MCF 10A (cell line): ENCODE measurements around the gene NMNAT1. TPM values are rescaled to one million over a fixed set of nuclear protein-coding genes. Genes with fewer than 3 reads are reported as not detected.
A peak's percentile ranks its signal among the peaks of the same experiment; 100 is the strongest.

Source experiments
- BruUV-seq: library from RNA; stranded (reverse); fragments of 400-500 nt; replicated peaks from 2 replicates; lab custom pipeline; 2021; lab: Mats Ljungman, UMichigan
- CTCF ChIA-PET: fragments of 300-600 bp; sonication (Branson Sonifier 250); formaldehyde crosslinking; extraction: SDS; loops from one replicate; lab custom pipeline; 2021; ENCODE audit warnings: antibody characterized with exemption, inconsistent platforms; lab: Yijun Ruan, JAX
- POLR2A ChIA-PET: fragments of 300-600, 350-650 bp; sonication (Branson Sonifier 250); formaldehyde crosslinking; extraction: SDS; loops from one replicate; lab custom pipeline; 2020; ENCODE audit warnings: antibody characterized with exemption, inconsistent platforms; lab: Yijun Ruan, JAX
- DNase-seq: peaks from one replicate; pipeline ENCODE4 v3.0.0-alpha.2; 2018; ENCODE audit not compliant: unreplicated experiment
- H3K27ac Mint-ChIP-seq: one replicate; pipeline ENCODE4 v1.8.0; 2022; ENCODE audit warnings: mild to moderate bottlenecking, low read depth, mixed read lengths; ENCODE audit not compliant: unreplicated experiment
- H3K27me3 Mint-ChIP-seq: one replicate; pipeline ENCODE4 v1.8.0; 2022; ENCODE audit warnings: mixed read lengths; ENCODE audit not compliant: insufficient read depth, unreplicated experiment
- H3K36me3 Mint-ChIP-seq: one replicate; pipeline ENCODE4 v1.8.0; 2022; ENCODE audit warnings: mild to moderate bottlenecking, moderate library complexity, mixed read lengths; ENCODE audit not compliant: insufficient read depth, unreplicated experiment
- H3K4me1 Mint-ChIP-seq: one replicate; pipeline ENCODE4 v1.8.0; 2022; ENCODE audit warnings: mixed read lengths; ENCODE audit not compliant: insufficient read depth, unreplicated experiment
- H3K4me3 Mint-ChIP-seq: one replicate; pipeline ENCODE4 v1.8.0; 2022; ENCODE audit warnings: mild to moderate bottlenecking, moderate library complexity, mixed read lengths; ENCODE audit not compliant: unreplicated experiment
- H3K9me3 Mint-ChIP-seq: one replicate; pipeline ENCODE4 v1.8.0; 2022; ENCODE audit warnings: mixed read lengths; ENCODE audit not compliant: unreplicated experiment
- intact Hi-C: fragments of 100-400 bp; cut with micrococcal nuclease; formaldehyde crosslinking; loops from 2 replicates; pipeline ENCODE4 v1.14.1; 2022
- total RNA-seq: library from RNA; stranded (reverse); gene quantifications from 2 replicates; pipeline ENCODE4 v1.2.3, GENCODE V29; 2022
- TF ChIP-seq, protein P1 (sequence below): fragments of 200-600 bp; IDR thresholded peaks from one replicate; pipeline ENCODE4 v1.8.0; 2022; ENCODE audit warnings: antibody characterized with exemption, mild to moderate bottlenecking; ENCODE audit not compliant: unreplicated experiment

NMNAT1 gene
- total RNA-seq, 1 experiment from 2014 or later: 10.4 TPM

DNA sequence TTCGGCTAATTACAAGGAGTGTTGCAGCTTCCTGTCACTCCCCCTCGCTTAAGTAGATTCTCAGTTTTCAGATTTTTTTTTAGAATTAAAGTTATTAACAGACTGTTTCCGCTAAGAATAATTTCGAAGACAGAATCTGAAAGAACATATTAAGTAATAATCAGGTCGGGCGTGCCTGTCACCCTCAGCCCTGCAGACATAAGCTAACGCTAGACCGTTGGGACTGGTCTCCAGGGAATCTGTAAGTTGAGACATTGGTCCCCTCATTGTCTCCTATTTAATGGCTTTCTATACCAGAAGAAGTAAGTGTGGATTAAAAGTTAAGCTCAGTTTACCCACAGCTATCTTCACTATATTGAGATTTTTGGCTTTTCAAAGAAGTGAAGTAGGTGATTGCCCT, 14.5 kb downstream of the NMNAT1 start:
- Mint-ChIP-seq H3K36me3 (peaks cover 10% of the 10 kb centered on the region), H3K4me3 (no peak overlapping the region), H3K27ac (no peak overlapping the region), H3K9me3 (no peaks in the 10 kb centered on the region), H3K4me1 (peaks cover 5% of the 10 kb centered on the region), H3K27me3 (no peaks in the 10 kb centered on the region)
- TF ChIP-seq, protein P1, sequence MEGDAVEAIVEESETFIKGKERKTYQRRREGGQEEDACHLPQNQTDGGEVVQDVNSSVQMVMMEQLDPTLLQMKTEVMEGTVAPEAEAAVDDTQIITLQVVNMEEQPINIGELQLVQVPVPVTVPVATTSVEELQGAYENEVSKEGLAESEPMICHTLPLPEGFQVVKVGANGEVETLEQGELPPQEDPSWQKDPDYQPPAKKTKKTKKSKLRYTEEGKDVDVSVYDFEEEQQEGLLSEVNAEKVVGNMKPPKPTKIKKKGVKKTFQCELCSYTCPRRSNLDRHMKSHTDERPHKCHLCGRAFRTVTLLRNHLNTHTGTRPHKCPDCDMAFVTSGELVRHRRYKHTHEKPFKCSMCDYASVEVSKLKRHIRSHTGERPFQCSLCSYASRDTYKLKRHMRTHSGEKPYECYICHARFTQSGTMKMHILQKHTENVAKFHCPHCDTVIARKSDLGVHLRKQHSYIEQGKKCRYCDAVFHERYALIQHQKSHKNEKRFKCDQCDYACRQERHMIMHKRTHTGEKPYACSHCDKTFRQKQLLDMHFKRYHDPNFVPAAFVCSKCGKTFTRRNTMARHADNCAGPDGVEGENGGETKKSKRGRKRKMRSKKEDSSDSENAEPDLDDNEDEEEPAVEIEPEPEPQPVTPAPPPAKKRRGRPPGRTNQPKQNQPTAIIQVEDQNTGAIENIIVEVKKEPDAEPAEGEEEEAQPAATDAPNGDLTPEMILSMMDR: no peak
- intact Hi-C loops: no loop called here
- POLR2A ChIA-PET: interaction anchor here (0.6 to 1.2 kb wide), 3 partner anchors 15 to 39 kb away, joined by 3 to 4 read pairs (median 3); partner anchors contain the start of genes LZIC and NMNAT1
- no peak for DNase-seq
- no TSS peak for BruUV-seq
- CTCF ChIA-PET: interaction anchor here (0.6 to 1.2 kb wide), 4 partner anchors 20 to 428 kb away, joined by 3 to 5 read pairs (median 4); no protein-coding TSS in a partner anchor

DNA sequence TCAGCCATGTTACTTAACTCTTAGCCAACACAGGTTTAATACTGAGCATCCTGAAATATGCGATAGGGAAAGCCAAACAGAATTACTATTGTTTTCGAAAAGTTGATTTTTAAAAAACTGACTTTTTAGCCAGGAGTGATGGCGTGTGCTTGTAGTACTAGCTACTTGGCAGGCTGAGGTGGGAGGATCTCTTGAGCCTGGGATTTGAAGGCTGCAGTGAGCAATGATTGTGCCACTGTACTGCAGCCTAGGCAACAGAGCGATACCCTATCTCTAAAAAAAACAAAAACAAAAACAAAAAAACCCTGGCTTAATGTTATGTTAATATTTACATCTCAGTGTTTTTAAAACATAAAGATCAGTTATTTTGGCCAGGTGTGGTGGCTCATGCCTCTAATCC, 16.7 kb downstream of the NMNAT1 start:
- BruUV-seq: no TSS peak
- no peak overlapping the region for H3K4me3 Mint-ChIP-seq
- DNase-seq: no peak
- peaks cover 15% of the 10 kb centered on the region for H3K36me3 Mint-ChIP-seq
- TF ChIP-seq, protein P1: no peak
- intact Hi-C loops: no loop called here
- ChIA-PET CTCF (interaction anchor here (2.2 kb wide), 1 partner anchor 10 kb away, joined by 10 read pairs; no protein-coding TSS in a partner anchor), POLR2A (no interaction called here)
- H3K4me1 Mint-ChIP-seq: peaks cover 5% of the 10 kb centered on the region
- no peaks in the 10 kb centered on the region for H3K27me3 Mint-ChIP-seq
- H3K9me3 Mint-ChIP-seq: no peaks in the 10 kb centered on the region
- no peak overlapping the region for H3K27ac Mint-ChIP-seq

DNA sequence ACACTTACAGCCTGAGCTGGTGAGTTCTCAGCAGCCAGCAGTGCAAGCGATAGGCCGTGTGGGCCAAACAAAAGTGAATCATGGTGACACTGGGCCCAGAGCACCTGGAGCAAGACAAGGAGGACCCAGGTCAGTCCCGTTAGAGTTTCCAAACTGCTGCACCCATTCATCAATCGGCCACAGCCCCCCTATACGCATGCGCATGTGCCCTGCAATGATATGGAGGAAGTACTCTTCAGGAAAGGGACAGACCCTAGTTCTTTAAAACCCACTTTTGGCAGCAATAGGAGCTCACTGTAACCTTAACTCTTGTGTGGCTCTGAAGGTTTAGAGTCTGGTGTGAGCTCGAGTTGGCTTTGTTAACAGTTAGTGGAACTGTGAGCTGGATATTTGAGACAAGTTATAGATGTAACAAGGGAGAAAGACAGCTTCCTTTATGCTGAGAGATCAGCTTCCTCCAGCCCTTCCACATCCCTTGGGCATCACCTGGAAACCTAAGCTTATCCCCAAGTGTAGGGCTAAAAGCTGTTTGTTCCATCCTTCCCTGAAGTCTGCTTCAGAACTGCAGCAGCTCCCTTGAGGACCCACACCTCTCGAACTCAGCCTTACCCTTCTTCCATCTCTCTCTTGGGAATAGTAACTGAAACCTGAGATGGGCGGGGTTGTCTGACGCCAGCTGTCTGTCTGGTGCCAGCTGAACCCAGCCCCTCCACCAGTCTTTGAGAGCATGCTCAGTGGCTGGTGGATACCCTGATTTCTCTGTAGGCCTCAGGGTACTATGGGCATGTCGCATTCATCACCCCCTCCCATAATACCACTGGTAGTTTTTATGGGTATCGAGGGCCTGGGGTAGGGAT, 17.7 kb downstream of the NMNAT1 start:
- TF ChIP-seq, protein P1: no peak
- Mint-ChIP-seq H3K4me3 (no peak overlapping the region), H3K27me3 (no peaks in the 10 kb centered on the region), H3K9me3 (no peaks in the 10 kb centered on the region), H3K27ac (no peak overlapping the region), H3K36me3 (peaks cover 17% of the 10 kb centered on the region), H3K4me1 (peaks cover 5% of the 10 kb centered on the region)
- DNase-seq: peak; percentile 33
- intact Hi-C loops: no loop called here
- ChIA-PET POLR2A (interaction anchor here (0.6 to 1.1 kb wide), 2 partner anchors 22 to 32 kb away, joined by 3 read pairs; no protein-coding TSS in a partner anchor), CTCF (interaction anchor here (0.6 to 2.2 kb wide), 5 partner anchors 11 to 208 kb away, joined by 3 to 10 read pairs (median 4); partner anchors contain the start of genes LZIC and NMNAT1)
- no TSS peak for BruUV-seq

DNA sequence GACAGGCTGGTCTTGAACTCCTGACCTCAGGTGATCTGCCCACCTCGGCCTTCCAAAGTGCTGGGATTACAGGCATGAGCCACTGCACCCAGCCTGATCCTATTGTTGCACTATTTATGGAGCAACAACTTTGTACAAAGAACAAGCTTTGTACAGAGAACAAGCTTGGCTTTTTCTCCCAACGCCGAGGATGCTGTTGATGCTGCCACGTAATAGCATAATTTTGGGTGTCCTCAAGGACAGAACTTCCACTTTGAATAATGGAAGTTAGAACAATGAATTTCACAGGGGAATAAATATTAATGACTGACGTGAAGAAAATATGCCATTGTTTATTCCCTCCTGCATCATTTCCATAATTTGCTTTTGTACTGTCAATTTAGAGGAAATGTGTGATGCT, 41.0 kb downstream of the NMNAT1 start:
- Mint-ChIP-seq H3K4me1 (no peaks in the 10 kb centered on the region), H3K36me3 (peaks cover 48% of the 10 kb centered on the region), H3K4me3 (no peak overlapping the region), H3K27me3 (no peaks in the 10 kb centered on the region), H3K9me3 (no peaks in the 10 kb centered on the region), H3K27ac (no peak overlapping the region)
- ChIA-PET POLR2A (no interaction called here), CTCF (interaction anchor here (1.0 kb wide), 1 partner anchor 33 kb away, joined by 3 read pairs; no protein-coding TSS in a partner anchor)
- no TSS peak for BruUV-seq
- intact Hi-C loops: no loop called here
- DNase-seq: no peak
- TF ChIP-seq, protein P1: no peak
